ENCODE results near the gene KRT82. TPM values are rescaled to one million over a fixed set of nuclear protein-coding genes. Genes with fewer than 3 reads are reported as not detected.

KRT82 gene
- total and polyA plus RNA-seq, 2 of the 8 experiments (the other 6 are each of a cell fraction or from before 2014, with no cell fraction given): not detected

GRCh38 chr12:52369809-52370208 is 36.3 kb downstream of the KRT82 start:
- DNase-seq (ENCODE audit: low read depth in 1 of 2, low spot score in 2 of 2) (no peak), FAIRE-seq (no peak)
- Histone ChIP-seq H2BK15ac (ENCODE audit: low read length) (no peak overlapping the region), H3K27ac (ENCODE audit: low read depth, low read length) (no peak overlapping the region), H4K20me1 (replicated peaks in 1 of 2; ENCODE audit: control insufficient read depth in 1 of 2, insufficient read depth in 2 of 2, low read length in 2 of 2) (peaks cover 0 to 2% of the 10 kb centered on the region in 2 experiments), H3K14ac (ENCODE audit: insufficient read length) (no peak overlapping the region), H3K23ac (ENCODE audit: insufficient read length) (no peak overlapping the region), H2AFZ (ENCODE audit: low read length) (no peak overlapping the region), H3K79me2 (ENCODE audit: control insufficient read depth in 1 of 2, insufficient read depth in 2 of 2, low read length in 2 of 2) (no peaks in the 10 kb centered on the region), H4K5ac (ENCODE audit: insufficient read length, low read depth, low read length) (no peak overlapping the region), H2BK12ac (ENCODE audit: low read depth, low read length) (no peak overlapping the region), H3K4ac (replicated peaks; ENCODE audit: insufficient read length, low read depth, low read length) (no peak overlapping the region), H3K9me3 (ENCODE audit: insufficient read depth in 2 of 2, low read depth in 1 of 2, low read length in 1 of 2) (no peaks in the 10 kb centered on the region), H3K4me1 (replicated peaks in 1 of 4; ENCODE audit: control insufficient read depth in 3 of 4, insufficient read depth in 4 of 4, low read length in 3 of 4) (no peaks in the 10 kb centered on the region), H3K23me2 (ENCODE audit: low read depth, low read length) (no peaks in the 10 kb centered on the region), H3K4me3 (ENCODE audit: extremely low read depth in 1 of 4, insufficient read depth in 2 of 4, low read depth in 3 of 4, low read length in 4 of 4) (no peak overlapping the region), H4K91ac (replicated peaks; ENCODE audit: insufficient read length, low read length) (no peak overlapping the region), H3K4me2 (ENCODE audit: insufficient read depth in 1 of 2, low read depth in 2 of 2, low read length in 2 of 2) (no peak overlapping the region), H2AK5ac (ENCODE audit: low read depth, low read length) (no peak overlapping the region), H3K36me3 (ENCODE audit: control insufficient read depth in 2 of 4, insufficient read depth in 4 of 4, low read length in 3 of 4) (no peaks in the 10 kb centered on the region), H3K9ac (replicated peaks in 1 of 4; ENCODE audit: extremely low read depth in 1 of 4, low read depth in 3 of 4, low read length in 3 of 4) (no peak overlapping the region), H3K18ac (ENCODE audit: extremely low read depth, low read length) (no peak overlapping the region), H2BK5ac (ENCODE audit: low read depth, low read length) (no peak overlapping the region), H2BK20ac (ENCODE audit: low read length) (no peak overlapping the region), H2BK120ac (replicated peaks; ENCODE audit: low read depth, low read length) (no peak overlapping the region), H3K56ac (replicated peaks; ENCODE audit: insufficient read length, low read depth, low read length) (no peak overlapping the region), H3K79me1 (ENCODE audit: low read depth, low read length) (no peaks in the 10 kb centered on the region), H4K8ac (ENCODE audit: extremely low read depth, insufficient read depth, low read length) (no peak overlapping the region), H3K27me3 (replicated peaks in 1 of 4; ENCODE audit: control insufficient read depth in 3 of 4, extremely low read depth in 1 of 4, insufficient read depth in 3 of 4, low read length in 3 of 4) (no peaks in the 10 kb centered on the region)
- 85% methylated on average over 6 of the region's 6 CpGs; no CpG with 5 or more reads in 1 of the 2 experiments for WGBS, 2 experiments (ENCODE audit: extremely low coverage in 1 of 2, insufficient coverage in 1 of 2, insufficient read length in 1 of 2, insufficient replicate concordance in 2 of 2, low coverage in 1 of 2, low lambda C conversion rate in 2 of 2, missing lambda C conversion rate in 1 of 2)
- POLR2A ChIA-PET (ENCODE audit: partially characterized antibody): no interaction called here
- CTCF ChIA-PET (ENCODE audit: partially characterized antibody): interaction anchor here (0.9 to 8.6 kb wide), 23 partner anchors 8 to 507 kb away, joined by 3 to 105 read pairs (median 3); partner anchors contain the start of genes KRT83 and KRT84
- no peak for TF ChIP-seq SIX5 (IDR thresholded peaks at IDR 0.05; ENCODE audit: low read depth, low read length)
- no peak for TF ChIP-seq ZNF274 (IDR thresholded peaks at IDR 0.05; ENCODE audit: borderline replicate concordance, extremely low read depth, low read length)
- TF ChIP-seq SUZ12 (IDR thresholded peaks at IDR 0.05; ENCODE audit: low read length): no peak
- TF ChIP-seq SIRT6 (IDR thresholded peaks at IDR 0.05; ENCODE audit: low read length): no peak
- TF ChIP-seq TAF1 (IDR thresholded peaks at IDR 0.05; ENCODE audit: low read depth, low read length): no peak
- no peak for TF ChIP-seq CBX8 (IDR thresholded peaks at IDR 0.05; ENCODE audit: borderline replicate concordance, low read depth, low read length)
- no peak for TF ChIP-seq BRCA1 (IDR thresholded peaks at IDR 0.05; ENCODE audit: low read depth, low read length)
- no peak for TF ChIP-seq JUN (IDR thresholded peaks at IDR 0.05; ENCODE audit: low read depth, low read length)
- no peak for TF ChIP-seq HDAC2 (IDR thresholded peaks at IDR 0.05; ENCODE audit: borderline replicate concordance in 1 of 2, low read depth in 2 of 2, low read length in 2 of 2)
- TF ChIP-seq ASH2L (IDR thresholded peaks at IDR 0.05; ENCODE audit: low read length): no peak
- no peak for TF ChIP-seq EGR1 (IDR thresholded peaks at IDR 0.05; ENCODE audit: borderline replicate concordance, low read depth, low read length)
- TF ChIP-seq MAX (IDR thresholded peaks at IDR 0.05): no peak
